K562 (cell line): ENCODE results near the gene FKBP7. TPM values are rescaled to one million over a fixed set of nuclear protein-coding genes. Genes with fewer than 3 reads are reported as not detected.
A peak's percentile ranks its signal among the peaks of the same experiment; 100 is the strongest.

Source experiments
- BHLHE40 ChIP-seq: IDR thresholded peaks from 2 replicates; pipeline ENCODE4 v1.6.1; 2011; ENCODE audit warnings: low read length, improper control_type of control experiment
- CBX5 ChIP-seq: IDR thresholded peaks from 2 replicates; pipeline ENCODE4 v1.6.1; 2014; ENCODE audit warnings: low read depth, borderline replicate concordance
- FOXK1 ChIP-seq: sonication (generic); formaldehyde crosslinking; IDR thresholded peaks from 2 replicates; pipeline ENCODE4 v1.8.0; 2022; ENCODE audit warnings: missing genetic modification reagents, mild to moderate bottlenecking, borderline replicate concordance
- FOXM1 ChIP-seq, 2 experiments: fragments of 450-650 bp in 1 of 2; sonication (generic) in 1 of 2; formaldehyde crosslinking in 1 of 2; IDR thresholded peaks; 2 replicates each; pipeline versions ENCODE4 v1.6.1 to v1.9.0; 2017 to 2022; ENCODE audit warnings: low read depth in 2 of 2, mild to moderate bottlenecking in 2 of 2, missing genetic modification reagents in 1 of 2, moderate library complexity in 1 of 2
- PURB ChIP-seq: sonication (generic); formaldehyde crosslinking; IDR thresholded peaks from 2 replicates; pipeline ENCODE4 v1.9.0; 2021; ENCODE audit warnings: low read depth, mild to moderate bottlenecking, missing genetic modification reagents
- SMAD2 ChIP-seq: fragments of 150-350 bp; IDR thresholded peaks from 2 replicates; pipeline ENCODE4 v1.6.1; 2014; ENCODE audit warnings: low read depth, mild to moderate bottlenecking, low read length
- SMARCE1 ChIP-seq: fragments of 450-650 bp; IDR thresholded peaks from 2 replicates; pipeline ENCODE4 v1.7.1; 2016; ENCODE audit warnings: mild to moderate bottlenecking
- ZNF436 ChIP-seq: fragments of 250-450, 450-650 bp; sonication (Bioruptor Pico); formaldehyde crosslinking; IDR thresholded peaks from 2 replicates; pipeline ENCODE4 v1.7.0; 2020; ENCODE audit warnings: mild to moderate bottlenecking
- ZNF695 ChIP-seq: fragments of 450-650 bp; formaldehyde crosslinking; IDR thresholded peaks from 2 replicates; pipeline ENCODE4 v1.4.0; 2020; ENCODE audit warnings: mild to moderate bottlenecking, moderate library complexity
- polyA plus RNA-seq, 8 experiments: library from polyadenylated mRNA; depleted of rRNA in 4 of 8; stranded (reverse) in 5 of 8; unstranded in 3 of 8; fragments of >200 nt; fragmentation: Nextera tagmentation in 2 of 8; fragmentation: Illumina TruSeq in 1 of 8; extraction: Ambion mirVana in 2 of 8; extraction: Trizol in 1 of 8; gene quantifications; 2 replicates each; pipeline versions ENCODE4 v1.2.1 to v1.2.3, GENCODE V29; 2011 to 2014; ENCODE audit warnings: inconsistent platforms in 1 of 8, missing spikeins in 1 of 8
- total RNA-seq, 7 experiments: library from RNA; depleted of rRNA in 6 of 7; stranded (reverse); fragments of >200 nt in 6 of 7; fragmentation: Illumina TruSeq in 2 of 7; extraction: Trizol in 2 of 7; gene quantifications; 2 replicates each; pipeline versions ENCODE4 v1.2.1 to v1.2.3, GENCODE V29; 2011 to 2021; ENCODE audit warnings: low replicate concordance in 1 of 7
- TF ChIP-seq, protein P1 (sequence below): sonication (generic); formaldehyde crosslinking; IDR thresholded peaks from 2 replicates; pipeline ENCODE4 v1.8.1; 2023; ENCODE audit warnings: mild to moderate bottlenecking, missing genetic modification reagents
- TF ChIP-seq, protein P2 (sequence below), 2 experiments: fragments of 450-650 bp in 1 of 2; sonication (generic) in 1 of 2; formaldehyde crosslinking in 1 of 2; IDR thresholded peaks; 2 replicates each; pipeline versions ENCODE4 v1.7.1 to v1.9.0; 2016 to 2022; ENCODE audit warnings: inconsistent platforms in 1 of 2, mild to moderate bottlenecking in 1 of 2, missing genetic modification reagents in 1 of 2
- TF ChIP-seq, protein P3 (sequence below): fragments of 250-450 bp; sonication (Bioruptor Pico); IDR thresholded peaks from 2 replicates; pipeline ENCODE4 v1.4.0; 2020; ENCODE audit warnings: borderline replicate concordance

Gene FKBP7
- total and polyA plus RNA-seq, 9 of the 15 experiments (the other 6 are each of a cell fraction or from before 2014, with no cell fraction given): 6.1 to 23.2 (median 19.0) TPM

DNA sequence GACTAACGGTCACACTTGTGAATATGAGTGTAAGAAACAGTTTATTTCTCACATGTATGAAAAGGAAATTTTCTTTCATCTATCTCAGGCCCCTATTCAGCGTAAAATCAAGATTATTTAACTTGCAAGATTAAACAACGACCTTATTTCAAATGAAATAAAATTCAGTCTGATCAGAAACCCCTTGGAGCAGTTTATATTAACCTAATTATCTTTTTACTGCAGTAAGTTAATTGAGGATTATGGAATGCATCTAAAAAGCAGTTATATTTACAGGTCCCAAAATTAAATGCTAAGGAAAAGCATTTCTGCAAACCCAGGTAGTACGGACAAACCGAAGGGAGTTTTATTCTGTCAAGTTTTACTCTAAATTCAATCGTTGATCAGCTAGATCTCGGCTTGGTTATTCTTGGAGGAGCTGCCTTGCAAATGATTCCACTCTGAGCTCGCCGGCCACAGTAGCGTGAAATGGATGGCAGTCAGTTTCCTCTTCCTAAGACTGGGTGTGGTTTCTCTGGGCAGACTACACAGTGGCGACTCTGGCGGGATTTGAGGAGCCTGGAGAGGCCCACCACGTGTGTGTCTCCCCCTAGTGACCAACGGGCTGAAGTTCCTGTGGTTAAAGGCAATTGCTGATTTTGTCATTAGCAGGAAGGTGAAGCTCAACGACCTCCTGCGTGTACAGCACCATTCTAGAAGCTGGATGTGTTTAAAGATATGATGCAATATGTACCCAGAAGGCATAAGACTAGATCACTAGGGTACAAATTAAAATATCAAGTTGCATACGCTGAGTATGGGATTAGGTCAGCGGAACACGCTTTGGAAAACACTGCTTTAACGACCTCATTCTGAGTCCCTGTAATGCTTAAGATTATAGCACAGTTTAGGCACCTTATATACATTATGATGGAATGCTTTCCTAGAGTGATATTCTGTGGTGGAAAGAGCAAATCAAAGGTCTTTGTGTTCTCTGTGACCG lies 63.8 kb downstream of the FKBP7 start (continued):
- TF ChIP-seq, protein P1, sequence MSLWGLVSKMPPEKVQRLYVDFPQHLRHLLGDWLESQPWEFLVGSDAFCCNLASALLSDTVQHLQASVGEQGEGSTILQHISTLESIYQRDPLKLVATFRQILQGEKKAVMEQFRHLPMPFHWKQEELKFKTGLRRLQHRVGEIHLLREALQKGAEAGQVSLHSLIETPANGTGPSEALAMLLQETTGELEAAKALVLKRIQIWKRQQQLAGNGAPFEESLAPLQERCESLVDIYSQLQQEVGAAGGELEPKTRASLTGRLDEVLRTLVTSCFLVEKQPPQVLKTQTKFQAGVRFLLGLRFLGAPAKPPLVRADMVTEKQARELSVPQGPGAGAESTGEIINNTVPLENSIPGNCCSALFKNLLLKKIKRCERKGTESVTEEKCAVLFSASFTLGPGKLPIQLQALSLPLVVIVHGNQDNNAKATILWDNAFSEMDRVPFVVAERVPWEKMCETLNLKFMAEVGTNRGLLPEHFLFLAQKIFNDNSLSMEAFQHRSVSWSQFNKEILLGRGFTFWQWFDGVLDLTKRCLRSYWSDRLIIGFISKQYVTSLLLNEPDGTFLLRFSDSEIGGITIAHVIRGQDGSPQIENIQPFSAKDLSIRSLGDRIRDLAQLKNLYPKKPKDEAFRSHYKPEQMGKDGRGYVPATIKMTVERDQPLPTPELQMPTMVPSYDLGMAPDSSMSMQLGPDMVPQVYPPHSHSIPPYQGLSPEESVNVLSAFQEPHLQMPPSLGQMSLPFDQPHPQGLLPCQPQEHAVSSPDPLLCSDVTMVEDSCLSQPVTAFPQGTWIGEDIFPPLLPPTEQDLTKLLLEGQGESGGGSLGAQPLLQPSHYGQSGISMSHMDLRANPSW (CRISPR knock-in tag): no peak
- no peak for TF ChIP-seq FOXK1 (CRISPR knock-in tag)
- no peak for TF ChIP-seq SMAD2
- TF ChIP-seq SMARCE1: peak; percentile 59; the same call in 1 of the 2 replicates
- TF ChIP-seq, protein P2, sequence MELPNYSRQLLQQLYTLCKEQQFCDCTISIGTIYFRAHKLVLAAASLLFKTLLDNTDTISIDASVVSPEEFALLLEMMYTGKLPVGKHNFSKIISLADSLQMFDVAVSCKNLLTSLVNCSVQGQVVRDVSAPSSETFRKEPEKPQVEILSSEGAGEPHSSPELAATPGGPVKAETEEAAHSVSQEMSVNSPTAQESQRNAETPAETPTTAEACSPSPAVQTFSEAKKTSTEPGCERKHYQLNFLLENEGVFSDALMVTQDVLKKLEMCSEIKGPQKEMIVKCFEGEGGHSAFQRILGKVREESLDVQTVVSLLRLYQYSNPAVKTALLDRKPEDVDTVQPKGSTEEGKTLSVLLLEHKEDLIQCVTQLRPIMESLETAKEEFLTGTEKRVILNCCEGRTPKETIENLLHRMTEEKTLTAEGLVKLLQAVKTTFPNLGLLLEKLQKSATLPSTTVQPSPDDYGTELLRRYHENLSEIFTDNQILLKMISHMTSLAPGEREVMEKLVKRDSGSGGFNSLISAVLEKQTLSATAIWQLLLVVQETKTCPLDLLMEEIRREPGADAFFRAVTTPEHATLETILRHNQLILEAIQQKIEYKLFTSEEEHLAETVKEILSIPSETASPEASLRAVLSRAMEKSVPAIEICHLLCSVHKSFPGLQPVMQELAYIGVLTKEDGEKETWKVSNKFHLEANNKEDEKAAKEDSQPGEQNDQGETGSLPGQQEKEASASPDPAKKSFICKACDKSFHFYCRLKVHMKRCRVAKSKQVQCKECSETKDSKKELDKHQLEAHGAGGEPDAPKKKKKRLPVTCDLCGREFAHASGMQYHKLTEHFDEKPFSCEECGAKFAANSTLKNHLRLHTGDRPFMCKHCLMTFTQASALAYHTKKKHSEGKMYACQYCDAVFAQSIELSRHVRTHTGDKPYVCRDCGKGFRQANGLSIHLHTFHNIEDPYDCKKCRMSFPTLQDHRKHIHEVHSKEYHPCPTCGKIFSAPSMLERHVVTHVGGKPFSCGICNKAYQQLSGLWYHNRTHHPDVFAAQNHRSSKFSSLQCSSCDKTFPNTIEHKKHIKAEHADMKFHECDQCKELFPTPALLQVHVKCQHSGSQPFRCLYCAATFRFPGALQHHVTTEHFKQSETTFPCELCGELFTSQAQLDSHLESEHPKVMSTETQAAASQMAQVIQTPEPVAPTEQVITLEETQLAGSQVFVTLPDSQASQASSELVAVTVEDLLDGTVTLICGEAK (IDR thresholded peaks at IDR 0.05): no peak
- TF ChIP-seq, protein P2 (CRISPR knock-in tag; IDR thresholded peaks at IDR 0.05): no peak
- no peak for TF ChIP-seq ZNF695 (CRISPR knock-in tag)
- peak; percentile 68 for TF ChIP-seq BHLHE40
- TF ChIP-seq PURB: no peak
- TF ChIP-seq FOXM1 (IDR thresholded peaks at IDR 0.05; ENCODE audit: low read depth): peak; percentile 59; the same call in 1 of the 2 replicates
- no peak for TF ChIP-seq FOXM1 (CRISPR knock-in tag; IDR thresholded peaks at IDR 0.05; ENCODE audit: low read depth)
- TF ChIP-seq, protein P3, sequence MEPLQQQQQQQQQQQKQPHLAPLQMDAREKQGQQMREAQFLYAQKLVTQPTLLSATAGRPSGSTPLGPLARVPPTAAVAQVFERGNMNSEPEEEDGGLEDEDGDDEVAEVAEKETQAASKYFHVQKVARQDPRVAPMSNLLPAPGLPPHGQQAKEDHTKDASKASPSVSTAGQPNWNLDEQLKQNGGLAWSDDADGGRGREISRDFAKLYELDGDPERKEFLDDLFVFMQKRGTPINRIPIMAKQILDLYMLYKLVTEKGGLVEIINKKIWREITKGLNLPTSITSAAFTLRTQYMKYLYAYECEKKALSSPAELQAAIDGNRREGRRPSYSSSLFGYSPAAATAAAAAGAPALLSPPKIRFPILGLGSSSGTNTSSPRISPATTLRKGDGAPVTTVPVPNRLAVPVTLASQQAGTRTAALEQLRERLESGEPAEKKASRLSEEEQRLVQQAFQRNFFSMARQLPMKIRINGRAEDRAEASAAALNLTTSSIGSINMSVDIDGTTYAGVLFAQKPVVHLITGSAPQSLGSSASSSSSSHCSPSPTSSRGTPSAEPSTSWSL (CRISPR knock-in tag): no peak
- 0 out of 2 replicates have a peak, but pooled peaks have one; percentile 61 for TF ChIP-seq CBX5
- TF ChIP-seq ZNF436 (CRISPR knock-in tag): no peak
